GM18951 (cell line): ENCODE data around the gene IGSF22.
"Not testable (repeated sequence)": the region's sequence is repeated elsewhere in the genome, so short reads cannot be mapped to it uniquely, and the experiment has no call there.

Experiments used
- POLR2A ChIP-seq: IDR thresholded peaks from 4 replicates; pipeline ENCODE4 v1.6.1; 2011; ENCODE audit warnings: mild to moderate bottlenecking; ENCODE audit not compliant: insufficient read length, insufficient read depth; ENCODE audit errors: extremely low read depth
- in situ Hi-C: fragments of 300-500 bp; cut with MboI; formaldehyde crosslinking; loops from one replicate; pipeline ENCODE4 v1.12.0; 2022; ENCODE audit warnings: low sequenced_read_pairs, mixed read lengths, inconsistent platforms; ENCODE audit not compliant: unreplicated experiment

IGSF22 gene

DNA sequence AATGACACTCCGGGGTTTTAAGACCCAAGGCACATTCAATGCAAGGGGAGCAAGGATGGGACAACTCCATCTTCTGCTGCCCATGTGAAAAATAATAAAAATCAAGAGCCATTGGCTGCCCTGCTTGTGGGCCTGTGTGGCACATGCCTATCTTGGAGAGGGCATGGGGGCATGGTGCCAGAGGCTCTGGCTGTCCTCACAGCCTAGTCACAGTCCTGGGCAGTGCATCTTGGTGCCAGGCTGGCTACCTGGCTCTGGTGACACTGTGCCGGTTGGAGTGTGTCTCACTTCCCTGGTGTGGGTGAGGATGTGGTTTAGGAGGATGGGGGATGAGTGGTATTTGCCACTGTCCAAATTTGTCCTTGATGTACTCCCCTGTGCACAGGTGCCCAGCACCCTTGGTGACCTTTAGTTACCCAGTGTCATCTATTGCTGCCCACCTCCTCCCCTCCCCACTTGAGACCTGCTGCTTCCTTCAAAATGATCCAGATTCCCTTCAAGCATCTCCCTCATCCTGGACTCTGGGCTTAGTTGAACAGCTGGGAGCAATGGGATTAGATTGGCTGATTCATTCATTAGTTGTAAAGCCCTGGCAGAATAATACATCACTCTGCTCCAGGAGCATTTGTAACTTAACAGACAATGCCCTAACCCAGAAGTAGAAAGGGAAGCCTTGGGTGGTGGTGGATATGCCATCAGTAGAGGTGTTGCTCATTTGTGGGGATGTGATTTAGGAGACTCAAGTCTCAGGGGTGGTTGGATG lies 22.8 kb downstream of the IGSF22 start:
- no peak for TF ChIP-seq POLR2A

DNA sequence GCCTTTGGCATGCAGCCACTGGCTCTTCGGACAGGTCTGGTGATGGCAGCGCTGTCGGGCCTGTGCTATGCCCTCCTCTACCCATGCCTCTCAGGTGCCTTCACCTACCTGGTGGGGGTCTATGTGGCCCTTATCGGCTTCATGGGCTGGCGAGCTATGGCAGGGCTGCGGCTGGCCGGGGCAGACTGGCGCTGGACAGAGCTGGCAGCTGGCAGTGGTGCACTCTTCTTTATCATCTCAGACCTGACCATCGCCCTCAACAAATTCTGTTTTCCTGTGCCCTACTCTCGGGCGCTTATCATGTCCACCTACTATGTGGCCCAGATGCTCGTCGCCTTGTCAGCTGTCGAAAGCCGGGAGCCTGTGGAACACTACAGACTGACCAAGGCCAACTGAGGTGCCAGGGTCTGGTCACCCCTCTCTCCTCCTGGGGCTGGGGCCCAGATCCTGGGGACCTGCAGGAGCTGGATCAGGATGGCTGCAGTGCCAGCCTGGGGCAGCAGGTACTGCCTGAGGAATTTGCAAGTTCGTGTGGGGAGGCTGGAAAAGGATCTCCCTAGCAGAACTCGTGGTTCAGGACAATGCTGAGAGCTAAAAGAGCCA lies 24.3 kb downstream of the IGSF22 start:
- in situ Hi-C loops: no loop called here
- TF ChIP-seq POLR2A: no peak

More for the DNA sequence above, 22.8 kb downstream of the IGSF22 start:
- in situ Hi-C loops: no loop called here

DNA sequence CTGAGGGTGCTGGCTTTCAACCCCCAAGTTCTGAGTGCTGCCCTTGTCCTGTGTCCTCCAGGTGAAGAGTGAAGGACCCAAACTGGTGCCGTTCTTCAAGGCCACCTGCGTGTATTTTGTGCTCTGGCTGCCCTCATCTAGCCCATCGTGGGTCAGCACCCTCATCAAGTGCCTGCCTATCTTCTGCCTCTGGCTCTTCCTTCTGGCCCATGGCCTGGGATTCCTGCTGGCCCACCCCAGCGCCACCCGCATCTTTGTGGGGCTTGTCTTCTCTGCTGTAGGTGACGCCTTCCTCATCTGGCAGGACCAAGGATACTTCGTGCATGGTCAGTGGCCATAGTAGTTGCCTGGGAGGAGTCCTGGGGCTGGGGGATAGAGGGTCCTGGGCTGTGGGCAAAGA lies 25.1 kb downstream of the IGSF22 start:
- in situ Hi-C loops: no loop called here
- no peak for TF ChIP-seq POLR2A

DNA sequence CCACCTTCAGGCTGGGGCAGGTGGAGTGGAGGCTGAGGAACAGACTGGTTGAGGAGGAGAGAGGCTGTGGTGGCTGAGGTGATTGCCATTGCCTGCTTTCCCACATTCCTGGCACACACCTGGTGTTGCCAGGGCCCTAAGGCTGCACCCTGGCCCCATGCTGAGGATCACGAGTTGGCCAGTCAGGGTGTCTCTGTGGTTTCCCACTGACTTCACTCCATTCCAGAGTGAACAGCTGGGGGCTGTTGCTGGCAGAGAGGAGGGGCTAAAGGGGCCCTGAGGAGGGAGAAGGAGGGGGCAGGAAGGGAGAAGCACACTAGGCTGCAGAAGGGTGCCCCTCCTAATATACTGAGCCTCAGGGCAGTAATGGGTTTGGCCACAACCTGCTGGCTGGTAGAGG lies 25.6 kb downstream of the IGSF22 start:
- in situ Hi-C loops: no loop called here

DNA sequence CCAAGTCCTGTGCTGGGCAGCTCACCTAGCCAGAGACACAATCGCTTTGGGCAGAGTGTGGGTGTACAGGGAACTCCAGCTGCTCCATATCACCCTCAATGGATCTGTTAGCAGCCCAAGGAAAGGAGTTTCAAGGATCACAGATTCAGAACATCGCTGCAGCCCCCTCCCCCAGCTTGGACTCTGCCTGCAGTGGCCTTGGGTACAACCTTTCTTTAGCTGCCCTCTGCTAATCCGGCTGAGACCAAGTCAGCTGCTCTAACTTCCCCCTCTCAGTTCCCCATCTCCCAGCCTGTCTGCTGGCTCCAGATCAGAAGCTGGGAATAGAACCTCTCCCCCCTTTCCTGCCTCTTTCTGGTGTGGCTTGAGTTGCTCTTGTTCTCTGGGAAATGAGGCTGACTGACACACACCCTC lies 26.1 kb downstream of the IGSF22 start:
- in situ Hi-C loops: no loop called here
- no peak for TF ChIP-seq POLR2A

More for the DNA sequence above, 25.6 kb downstream of the IGSF22 start:
- TF ChIP-seq POLR2A: no peak

DNA sequence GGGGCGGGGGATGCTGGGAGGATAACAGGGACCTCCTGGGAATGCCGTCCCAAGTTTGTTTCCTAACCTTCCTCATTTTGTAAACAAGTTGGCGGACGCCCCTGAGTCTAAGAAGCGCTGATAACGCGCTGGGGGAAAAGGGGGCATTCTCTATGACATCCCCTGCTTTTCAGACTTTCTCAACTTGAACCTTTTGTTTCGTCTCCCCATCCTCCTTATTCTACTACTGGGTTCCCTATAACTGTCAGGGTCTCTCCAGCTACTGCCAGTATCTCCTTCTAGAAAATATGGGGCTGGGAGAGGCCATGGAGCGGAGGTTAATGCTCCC lies 26.8 kb downstream of the IGSF22 start:
- no peak for TF ChIP-seq POLR2A
- in situ Hi-C loops: no loop called here

DNA sequence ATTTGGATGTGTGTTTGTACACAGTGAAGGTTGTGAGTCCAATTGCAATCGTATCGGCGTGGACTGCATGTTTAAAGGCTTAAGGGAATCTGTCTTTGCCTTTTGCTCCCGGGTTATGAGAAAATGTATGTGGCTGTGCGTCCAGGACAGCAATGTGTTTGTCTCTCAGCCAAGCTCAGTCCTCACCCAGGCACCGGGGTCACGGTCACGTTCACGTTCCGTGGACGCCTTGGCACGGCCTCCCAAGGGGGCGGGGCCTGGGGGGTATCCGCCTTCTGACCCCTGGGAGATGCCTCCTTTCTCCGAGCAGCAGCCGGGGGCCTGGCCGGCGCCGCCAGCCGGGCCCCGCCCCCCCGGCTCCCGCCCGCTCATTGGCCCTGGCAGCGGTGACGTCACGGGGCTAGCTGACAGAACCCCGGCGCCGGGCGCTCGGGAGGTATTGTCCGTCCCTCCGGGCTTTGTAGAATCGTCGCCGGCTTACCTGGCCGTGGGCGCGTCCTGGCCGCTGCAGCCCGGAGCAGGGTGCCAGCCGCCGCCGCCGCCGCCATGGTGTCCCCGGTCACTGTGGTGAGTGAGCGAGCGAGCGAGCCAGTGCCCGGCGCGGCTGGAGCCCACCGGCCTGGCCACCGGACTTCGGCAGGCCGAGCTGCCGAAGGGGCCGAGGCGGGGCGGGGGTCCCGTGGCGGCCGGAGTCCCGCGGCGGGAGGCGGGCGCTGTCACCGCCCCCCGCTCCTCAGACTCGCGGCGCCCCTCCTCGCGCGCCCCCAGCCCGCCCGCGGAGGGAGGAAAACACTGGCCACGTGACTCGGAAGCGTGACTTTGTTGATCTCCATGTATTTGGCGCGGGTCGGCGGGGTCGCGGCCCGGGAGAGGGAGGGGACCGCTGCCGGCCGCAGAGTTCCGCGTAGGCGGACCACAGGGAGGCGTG lies 27.4 kb downstream of the IGSF22 start, which contains the start of gene TMEM86A:
Gene TMEM86A, plus strand, starts transcription at position 439 of the 928 bp plus-strand sequence. Its CDS starts 108 bp downstream, at position 547.
- in situ Hi-C loops: no loop called here
- no peak for TF ChIP-seq POLR2A

DNA sequence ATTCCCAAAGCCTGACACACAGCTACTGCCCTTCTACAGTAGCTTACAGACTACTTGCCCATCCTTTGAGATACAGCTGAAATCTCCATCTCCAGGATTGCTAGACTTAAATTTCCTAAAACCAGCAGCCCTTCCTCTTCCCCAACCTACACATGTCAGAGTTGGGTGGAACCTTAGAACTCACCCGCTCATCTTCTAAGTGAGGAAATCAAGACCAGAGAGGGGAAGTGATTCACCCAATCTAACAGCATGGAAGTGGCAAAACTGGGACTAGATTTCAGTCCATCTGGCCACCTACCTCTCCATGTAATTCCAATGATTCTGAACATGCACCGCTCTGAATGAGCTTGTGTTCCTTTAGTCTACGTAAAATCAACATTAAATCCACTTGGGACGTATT lies 28.4 kb downstream of the IGSF22 start:
- in situ Hi-C loops: no loop called here
- TF ChIP-seq POLR2A: no peak

DNA sequence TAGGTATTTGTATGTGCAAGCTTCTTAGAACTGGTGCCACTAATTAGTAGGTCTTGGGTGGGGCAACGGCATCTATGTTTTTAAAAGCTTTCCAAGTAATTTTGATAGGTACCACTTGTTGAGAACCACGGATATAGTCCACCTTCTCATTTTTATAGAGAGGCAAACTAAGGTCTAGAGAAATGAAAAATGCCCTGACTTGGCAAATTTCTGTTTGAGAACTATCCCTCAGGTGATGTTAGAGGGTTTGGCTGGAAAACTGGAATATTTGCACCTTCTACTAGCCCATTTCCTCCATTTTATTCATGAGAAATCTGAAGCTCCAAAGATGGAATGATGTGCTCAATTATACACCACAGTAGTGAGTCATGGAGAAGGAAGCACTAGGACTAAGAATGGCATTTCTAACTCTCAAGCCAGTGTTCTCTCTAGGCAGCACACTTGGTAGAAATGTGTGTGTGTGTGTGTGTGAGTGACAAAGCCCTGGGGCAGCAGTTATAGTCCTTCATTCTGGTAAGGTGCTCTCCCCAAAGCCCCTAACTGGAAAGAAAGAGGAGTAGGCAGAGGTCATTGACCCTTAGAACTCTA lies 29.3 kb downstream of the IGSF22 start:
- TF ChIP-seq POLR2A: no peak
- in situ Hi-C loops: no loop called here

DNA sequence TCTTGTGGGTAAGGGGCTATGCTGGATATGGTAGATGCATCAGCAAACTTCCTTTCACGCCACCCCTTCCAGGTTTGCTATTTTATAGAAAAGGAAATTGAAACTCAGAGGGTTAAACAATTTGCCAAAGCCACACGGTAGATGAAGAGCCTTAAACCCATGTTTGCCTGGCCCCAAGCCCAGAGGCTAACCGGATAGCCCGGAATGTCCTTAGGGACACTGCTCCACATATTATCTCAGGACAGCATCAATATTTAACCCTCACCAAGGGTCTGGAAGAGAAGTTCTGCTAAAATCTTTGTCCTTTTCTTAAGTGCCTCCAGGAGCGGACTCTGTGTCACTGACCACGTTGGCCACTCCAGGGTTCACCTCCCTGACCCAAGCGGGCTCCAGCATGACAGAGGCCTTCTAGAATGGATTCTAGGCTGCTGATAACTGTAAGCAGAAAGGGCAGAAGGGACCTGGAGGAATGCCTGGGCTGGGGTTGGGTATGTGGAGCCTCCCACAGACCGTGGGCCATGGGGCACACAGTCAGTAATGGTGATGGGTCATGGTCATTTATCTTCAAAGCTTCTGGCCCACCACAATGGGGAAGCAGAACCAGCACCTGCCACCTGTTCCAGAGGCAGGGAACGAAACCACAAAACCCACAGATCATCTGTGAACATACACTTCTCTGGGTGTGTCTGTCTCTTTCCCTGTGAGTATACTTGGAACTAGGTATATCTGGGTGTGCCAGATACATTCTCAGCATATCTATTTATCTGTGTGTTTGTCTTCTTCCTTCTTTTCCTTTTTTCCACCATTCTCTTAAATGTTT lies 32.8 kb downstream of the IGSF22 start:
- in situ Hi-C loops: no loop called here
- TF ChIP-seq POLR2A: no peak

DNA sequence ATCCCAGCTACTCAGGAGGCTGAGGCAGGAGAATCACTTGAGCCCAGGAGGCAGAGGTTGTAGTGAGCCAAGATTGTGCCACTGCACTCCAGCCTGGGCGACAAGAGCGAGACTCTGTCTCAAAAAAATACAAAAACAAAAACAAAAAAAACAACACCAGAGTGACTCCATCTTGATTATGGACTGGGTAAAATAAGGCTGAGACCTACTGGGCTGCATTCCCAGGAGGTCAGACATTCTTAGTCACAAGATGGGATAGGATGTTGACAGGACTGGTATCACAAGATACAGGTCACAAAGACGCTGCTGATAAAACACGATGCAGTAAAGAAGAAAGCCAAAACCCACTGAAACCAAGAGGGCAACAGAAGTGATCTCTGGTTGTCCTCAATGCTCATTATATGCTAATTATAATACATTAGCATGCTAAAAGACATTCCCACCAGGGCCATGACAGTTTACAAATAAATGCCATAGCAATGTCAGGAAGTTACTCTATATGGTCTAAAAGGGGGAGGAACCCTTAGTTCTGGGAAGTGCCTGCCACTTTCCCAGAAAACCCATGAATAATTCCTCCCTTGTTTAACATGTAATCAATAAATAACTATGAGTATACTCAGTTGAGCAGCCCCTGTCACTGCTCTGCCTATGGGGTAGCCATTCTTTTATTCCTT lies 34.4 kb downstream of the IGSF22 start:
- in situ Hi-C loops: not testable (repeated sequence)

DNA sequence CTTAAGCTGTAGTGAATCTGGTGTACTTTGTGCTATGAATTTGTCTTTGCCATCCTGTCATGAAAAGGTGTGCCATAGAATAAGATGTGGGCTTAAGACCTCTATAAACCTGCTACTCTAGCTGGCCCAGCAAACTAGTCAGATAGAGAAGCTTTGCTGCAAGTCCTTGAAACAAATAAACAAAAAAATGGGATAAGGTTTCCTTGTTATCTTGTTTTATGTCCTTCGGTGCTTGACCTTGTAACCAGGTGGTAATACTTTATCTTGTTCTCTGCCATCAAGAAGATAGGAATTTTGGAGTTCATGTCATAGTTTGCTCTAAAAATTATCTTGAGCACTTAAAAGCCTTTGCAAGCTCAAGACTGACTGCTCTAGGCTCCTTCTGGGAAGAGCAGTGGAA lies 41.7 kb downstream of the IGSF22 start:
- in situ Hi-C loops: no loop called here
- TF ChIP-seq POLR2A: no peak

DNA sequence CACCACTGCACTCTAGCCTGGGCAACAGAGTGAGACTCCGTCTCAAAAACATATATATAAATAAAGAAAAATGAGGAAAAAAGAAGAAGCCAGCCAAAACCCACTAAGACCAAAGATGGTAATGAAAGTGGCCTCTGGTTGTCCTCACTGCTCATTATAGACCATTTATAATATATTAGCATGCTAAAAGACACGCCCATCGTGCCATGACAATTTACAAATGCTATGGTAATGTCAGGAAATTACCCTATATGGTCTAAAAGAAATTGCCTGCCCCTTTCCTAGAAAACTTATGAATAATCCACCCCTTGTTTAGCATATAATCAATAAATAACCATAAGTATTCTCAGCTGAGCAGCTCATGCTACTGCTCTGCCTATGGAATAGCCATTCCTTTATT lies 43.5 kb downstream of the IGSF22 start:
- in situ Hi-C loops: no loop called here
- TF ChIP-seq POLR2A: no peak

DNA sequence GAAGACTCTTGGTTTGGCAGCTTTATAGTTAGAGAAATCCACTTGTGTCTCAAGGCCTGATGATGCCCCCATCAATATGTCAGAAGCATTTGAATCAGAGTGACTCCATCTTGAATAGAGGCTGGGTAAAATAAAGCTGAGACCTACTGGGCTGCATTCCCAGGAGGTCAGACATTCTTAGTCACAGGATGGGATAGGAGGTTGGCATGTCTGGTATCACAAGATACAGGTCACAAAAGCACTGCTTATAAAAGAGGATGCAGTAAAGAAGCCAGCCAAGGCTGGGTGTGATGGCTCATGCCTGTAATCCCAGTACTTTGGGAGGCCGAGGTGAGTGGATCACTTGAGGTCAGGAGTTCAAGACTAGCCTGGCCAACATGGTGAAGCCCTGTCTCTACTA lies 44.0 kb downstream of the IGSF22 start:
- in situ Hi-C loops: not testable (repeated sequence)
